ENCODE measurements around the gene TBL1X.

DNA sequence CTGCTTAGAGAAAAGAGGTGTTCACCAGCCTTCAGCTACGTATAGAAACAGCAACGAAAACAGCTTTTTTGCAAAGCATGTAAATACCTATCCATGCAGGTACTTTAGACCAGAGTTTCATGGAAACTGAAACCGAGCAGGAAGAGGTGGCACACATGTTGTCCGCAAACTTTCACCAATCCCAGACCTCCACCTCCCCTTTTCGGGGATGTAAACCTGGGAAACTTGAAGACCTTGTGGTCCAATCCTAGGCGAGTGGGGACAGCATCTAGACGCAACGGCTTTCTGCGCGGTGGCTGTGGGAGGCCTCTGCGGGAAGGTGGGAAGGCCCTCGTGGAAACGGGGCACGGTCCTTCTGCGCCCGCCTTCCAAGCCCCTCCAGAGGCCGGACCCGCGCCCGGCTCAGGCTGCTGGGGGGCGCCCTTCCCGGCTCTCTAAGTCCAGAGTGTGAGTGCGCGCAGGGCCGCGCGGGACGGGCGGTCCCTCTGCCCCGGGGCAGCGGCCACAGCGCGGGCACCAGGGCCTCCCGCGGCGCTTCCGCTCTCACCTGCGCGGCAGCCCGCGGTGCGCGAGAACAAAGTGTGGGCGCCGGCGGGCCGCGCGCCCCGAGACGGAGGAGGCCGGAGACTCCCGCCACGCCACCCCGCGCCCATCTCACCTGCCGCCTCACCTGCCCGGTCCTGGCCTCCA is 320.5 kb downstream of the TBL1X start:
- TF ChIP-seq, protein P1, sequence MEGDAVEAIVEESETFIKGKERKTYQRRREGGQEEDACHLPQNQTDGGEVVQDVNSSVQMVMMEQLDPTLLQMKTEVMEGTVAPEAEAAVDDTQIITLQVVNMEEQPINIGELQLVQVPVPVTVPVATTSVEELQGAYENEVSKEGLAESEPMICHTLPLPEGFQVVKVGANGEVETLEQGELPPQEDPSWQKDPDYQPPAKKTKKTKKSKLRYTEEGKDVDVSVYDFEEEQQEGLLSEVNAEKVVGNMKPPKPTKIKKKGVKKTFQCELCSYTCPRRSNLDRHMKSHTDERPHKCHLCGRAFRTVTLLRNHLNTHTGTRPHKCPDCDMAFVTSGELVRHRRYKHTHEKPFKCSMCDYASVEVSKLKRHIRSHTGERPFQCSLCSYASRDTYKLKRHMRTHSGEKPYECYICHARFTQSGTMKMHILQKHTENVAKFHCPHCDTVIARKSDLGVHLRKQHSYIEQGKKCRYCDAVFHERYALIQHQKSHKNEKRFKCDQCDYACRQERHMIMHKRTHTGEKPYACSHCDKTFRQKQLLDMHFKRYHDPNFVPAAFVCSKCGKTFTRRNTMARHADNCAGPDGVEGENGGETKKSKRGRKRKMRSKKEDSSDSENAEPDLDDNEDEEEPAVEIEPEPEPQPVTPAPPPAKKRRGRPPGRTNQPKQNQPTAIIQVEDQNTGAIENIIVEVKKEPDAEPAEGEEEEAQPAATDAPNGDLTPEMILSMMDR (IDR thresholded peaks at IDR 0.05) = no peak
- no peak for TF ChIP-seq POLR2A (IDR thresholded peaks at IDR 0.05)
